NB4 (cell line): ENCODE measurements around the gene PCDHB2.
"Not testable (repeated sequence)": the region's sequence is repeated elsewhere in the genome, so short reads cannot be mapped to it uniquely, and the experiment has no call there.

Source experiments
- DNase-seq: peaks from one replicate; pipeline ENCODE4 v3.0.0; 2010; ENCODE audit warnings: low read depth
- H3K4me3 ChIP-seq: one replicate; pipeline ENCODE4 v1.5.1; 2011; ENCODE audit warnings: mild to moderate bottlenecking, low read depth, low read length, moderate library complexity
- CTCF ChIP-seq: IDR thresholded peaks from one replicate; pipeline ENCODE4 v1.5.1; 2012; ENCODE audit warnings: low read depth, low read length
- MYC ChIP-seq: IDR thresholded peaks from 2 replicates; pipeline ENCODE4 v1.6.1; 2011; ENCODE audit warnings: low read depth, low read length
- POLR2A ChIP-seq: IDR thresholded peaks from 2 replicates; pipeline ENCODE4 v1.6.1; 2011; ENCODE audit warnings: mild to moderate bottlenecking; ENCODE audit not compliant: insufficient read length; ENCODE audit errors: extremely low read depth
- TF ChIP-seq, protein P1 (sequence below): IDR thresholded peaks from 2 replicates; pipeline ENCODE4 v1.6.1; 2011; ENCODE audit warnings: low read depth, low read length

The PCDHB2 gene

GRCh38 chr5:141084487-141084989 lies 9.9 kb upstream of the PCDHB2 start:
- peak; percentile 65 for DNase-seq
- TF ChIP-seq POLR2A (no peak), CTCF (peak; percentile 52)
- TF ChIP-seq, protein P1, sequence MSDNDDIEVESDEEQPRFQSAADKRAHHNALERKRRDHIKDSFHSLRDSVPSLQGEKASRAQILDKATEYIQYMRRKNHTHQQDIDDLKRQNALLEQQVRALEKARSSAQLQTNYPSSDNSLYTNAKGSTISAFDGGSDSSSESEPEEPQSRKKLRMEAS = no peak
- H3K4me3 ChIP-seq = peak overlapping the region; percentile 56

DNA sequence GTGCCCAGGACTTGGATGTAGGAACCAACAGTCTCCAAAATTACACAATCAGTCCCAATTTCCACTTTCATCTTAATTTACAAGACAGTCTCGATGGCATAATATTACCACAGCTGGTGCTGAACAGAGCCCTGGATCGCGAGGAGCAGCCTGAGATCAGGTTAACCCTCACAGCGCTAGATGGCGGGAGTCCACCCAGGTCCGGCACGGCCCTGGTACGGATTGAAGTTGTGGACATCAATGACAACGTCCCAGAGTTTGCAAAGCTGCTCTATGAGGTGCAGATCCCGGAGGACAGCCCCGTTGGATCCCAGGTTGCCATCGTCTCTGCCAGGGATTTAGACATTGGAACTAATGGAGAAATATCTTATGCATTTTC lies 837 bp downstream of the PCDHB2 start:
- no peak overlapping the region for H3K4me3 ChIP-seq

DNA sequence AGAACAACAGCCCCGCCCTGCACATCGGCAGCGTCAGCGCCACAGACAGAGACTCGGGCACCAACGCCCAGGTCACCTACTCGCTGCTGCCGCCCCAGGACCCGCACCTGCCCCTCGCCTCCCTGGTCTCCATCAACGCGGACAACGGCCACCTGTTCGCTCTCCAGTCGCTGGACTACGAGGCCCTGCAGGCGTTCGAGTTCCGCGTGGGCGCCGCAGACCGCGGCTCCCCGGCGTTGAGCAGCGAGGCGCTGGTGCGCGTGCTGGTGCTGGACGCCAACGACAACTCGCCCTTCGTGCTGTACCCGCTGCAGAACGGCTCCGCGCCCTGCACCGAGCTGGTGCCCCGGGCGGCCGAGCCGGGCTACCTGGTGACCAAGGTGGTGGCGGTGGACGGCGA lies 1.8 kb downstream of the PCDHB2 start:
- H3K4me3 ChIP-seq = not testable (repeated sequence)

More for the DNA sequence above, 837 bp downstream of the PCDHB2 start:
- TF ChIP-seq, protein P1 = no peak
- no peak for TF ChIP-seq POLR2A
- no peak for TF ChIP-seq MYC
- no peak for TF ChIP-seq CTCF
- DNase-seq = no peak

DNA sequence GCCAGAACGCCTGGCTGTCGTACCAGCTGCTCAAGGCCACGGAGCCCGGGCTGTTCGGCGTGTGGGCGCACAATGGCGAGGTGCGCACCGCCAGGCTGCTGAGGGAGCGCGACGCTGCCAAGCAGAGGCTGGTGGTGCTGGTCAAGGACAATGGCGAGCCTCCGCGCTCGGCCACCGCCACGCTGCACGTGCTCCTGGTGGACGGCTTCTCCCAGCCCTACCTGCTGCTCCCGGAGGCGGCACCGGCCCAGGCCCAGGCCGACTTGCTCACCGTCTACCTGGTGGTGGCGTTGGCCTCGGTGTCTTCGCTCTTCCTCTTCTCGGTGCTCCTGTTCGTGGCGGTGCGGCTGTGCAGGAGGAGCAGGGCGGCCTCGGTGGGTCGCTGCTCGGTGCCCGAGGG lies 2.2 kb downstream of the PCDHB2 start:
- DNase-seq, H3K4me3 ChIP-seq: not testable (repeated sequence)

More for the DNA sequence above, 1.8 kb downstream of the PCDHB2 start:
- not testable (repeated sequence) for DNase-seq

GRCh38 chr5:141100243-141100805 lies 5.9 kb downstream of the PCDHB2 start, which contains the start of gene PCDHB3:
PCDHB3 (plus strand) TSS chr5:141100473; CDS start chr5:141100650, 177 bp downstream.
- peak within 1 kb of the TSS; percentile 14 for H3K4me3 ChIP-seq
- TF ChIP-seq MYC (no peak), POLR2A (no peak), CTCF (peak; percentile 66)
- TF ChIP-seq, protein P1 = peak; percentile 76
- peak; percentile 82 for DNase-seq

DNA sequence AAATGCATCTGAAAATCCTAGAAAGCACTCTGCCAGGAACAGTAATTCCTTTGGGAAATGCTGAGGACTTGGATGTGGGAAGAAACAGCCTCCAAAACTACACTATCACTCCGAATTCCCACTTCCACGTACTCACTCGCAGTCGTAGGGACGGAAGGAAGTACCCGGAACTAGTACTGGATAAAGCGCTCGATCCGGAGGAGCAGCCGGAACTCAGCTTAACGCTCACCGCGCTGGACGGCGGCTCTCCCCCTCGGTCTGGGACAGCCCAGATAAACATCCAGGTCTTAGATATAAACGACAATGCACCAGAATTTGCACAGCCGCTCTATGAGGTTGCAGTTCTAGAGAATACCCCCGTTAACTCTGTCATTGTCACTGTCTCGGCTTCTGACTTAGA lies 6.6 kb downstream of the PCDHB2 start:
- DNase-seq = no peak
- no peak overlapping the region for H3K4me3 ChIP-seq
- TF ChIP-seq POLR2A (no peak), MYC (no peak), CTCF (no peak)
- TF ChIP-seq, protein P1 = no peak

DNA sequence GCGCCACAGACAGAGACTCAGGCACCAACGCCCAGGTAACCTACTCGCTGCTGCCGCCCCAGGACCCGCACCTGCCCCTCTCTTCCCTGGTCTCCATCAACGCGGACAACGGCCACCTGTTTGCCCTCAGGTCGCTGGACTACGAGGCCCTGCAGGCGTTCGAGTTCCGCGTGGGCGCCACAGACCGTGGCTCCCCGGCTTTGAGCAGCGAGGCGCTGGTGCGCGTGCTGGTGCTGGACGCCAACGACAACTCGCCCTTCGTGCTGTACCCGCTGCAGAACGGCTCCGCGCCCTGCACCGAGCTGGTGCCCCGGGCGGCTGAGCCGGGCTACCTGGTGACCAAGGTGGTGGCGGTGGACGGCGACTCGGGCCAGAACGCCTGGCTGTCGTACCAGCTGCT lies 7.7 kb downstream of the PCDHB2 start:
- not testable (repeated sequence) for DNase-seq, H3K4me3 ChIP-seq

GRCh38 chr5:141102471-141102870 lies 8.1 kb downstream of the PCDHB2 start:
- H3K4me3 ChIP-seq, DNase-seq: not testable (repeated sequence)
